Progenitor cell of endocrine pancreas (in vitro differentiated cells): ENCODE data around the gene ULK4. TPM values are rescaled to one million over a fixed set of nuclear protein-coding genes. Genes with fewer than 3 reads are reported as not detected.

Experiments used
- DNase-seq: peaks from one replicate; pipeline ENCODE4 v3.0.0; 2021; ENCODE audit warnings: low spot score; ENCODE audit not compliant: unreplicated experiment
- H3K27ac Mint-ChIP-seq: 2 replicates; pipeline ENCODE4 v1.8.0; 2021; ENCODE audit warnings: mild to moderate bottlenecking, moderate library complexity, mixed read lengths
- H3K27me3 Mint-ChIP-seq: 2 replicates; pipeline ENCODE4 v1.8.0; 2021; ENCODE audit warnings: mixed read lengths
- H3K36me3 Mint-ChIP-seq: 2 replicates; pipeline ENCODE4 v1.8.0; 2022; ENCODE audit warnings: mixed read lengths; ENCODE audit not compliant: insufficient read depth
- H3K4me1 Mint-ChIP-seq: 2 replicates; pipeline ENCODE4 v1.8.0; 2021; ENCODE audit warnings: low read depth, mixed read lengths
- H3K4me3 Mint-ChIP-seq: 2 replicates; pipeline ENCODE4 v1.8.0; 2021; ENCODE audit warnings: low read depth, mild to moderate bottlenecking, moderate library complexity, mixed read lengths
- H3K9me3 Mint-ChIP-seq: 2 replicates; pipeline ENCODE4 v1.8.0; 2021; ENCODE audit warnings: low read depth, mixed read lengths
- total RNA-seq: library from RNA; stranded (reverse); gene quantifications from 2 replicates; pipeline ENCODE4 v1.2.1, GENCODE V29; 2021
- TF ChIP-seq, protein P1 (sequence below): fragments of 200-600 bp; sonication (generic); IDR thresholded peaks from one replicate; pipeline ENCODE4 v1.5.0; 2021; ENCODE audit warnings: antibody characterized with exemption, mild to moderate bottlenecking; ENCODE audit not compliant: unreplicated experiment

ULK4 gene
- total RNA-seq, 1 donor from 2014 or later: 14.2 TPM

DNA sequence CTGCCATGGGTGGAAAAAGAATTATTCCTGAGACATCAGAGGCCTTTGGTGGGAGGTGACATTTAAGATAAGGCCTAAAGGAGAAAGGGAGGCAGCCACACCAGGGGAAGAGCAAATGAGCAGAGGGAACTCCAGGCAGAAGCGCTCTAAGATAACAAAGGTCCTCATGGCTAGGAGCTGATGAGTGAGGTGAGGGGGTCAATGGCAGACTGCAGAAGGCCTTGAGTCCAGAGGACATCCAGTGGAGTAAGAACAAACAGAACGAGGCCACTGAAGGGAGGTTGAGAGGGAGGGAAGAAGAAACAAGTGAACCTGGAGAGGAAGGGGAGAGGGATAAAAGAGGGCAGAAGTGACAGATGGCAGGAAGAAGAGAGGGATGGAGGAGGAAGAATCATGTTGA is 665.3 kb downstream of the ULK4 start:
- no peak overlapping the region for H3K27ac Mint-ChIP-seq
- no peaks in the 10 kb centered on the region for H3K27me3 Mint-ChIP-seq
- DNase-seq: no peak

GRCh38 chr3:41295740-41296139 is 666.2 kb downstream of the ULK4 start:
- no peaks in the 10 kb centered on the region for H3K9me3 Mint-ChIP-seq
- TF ChIP-seq, protein P1, sequence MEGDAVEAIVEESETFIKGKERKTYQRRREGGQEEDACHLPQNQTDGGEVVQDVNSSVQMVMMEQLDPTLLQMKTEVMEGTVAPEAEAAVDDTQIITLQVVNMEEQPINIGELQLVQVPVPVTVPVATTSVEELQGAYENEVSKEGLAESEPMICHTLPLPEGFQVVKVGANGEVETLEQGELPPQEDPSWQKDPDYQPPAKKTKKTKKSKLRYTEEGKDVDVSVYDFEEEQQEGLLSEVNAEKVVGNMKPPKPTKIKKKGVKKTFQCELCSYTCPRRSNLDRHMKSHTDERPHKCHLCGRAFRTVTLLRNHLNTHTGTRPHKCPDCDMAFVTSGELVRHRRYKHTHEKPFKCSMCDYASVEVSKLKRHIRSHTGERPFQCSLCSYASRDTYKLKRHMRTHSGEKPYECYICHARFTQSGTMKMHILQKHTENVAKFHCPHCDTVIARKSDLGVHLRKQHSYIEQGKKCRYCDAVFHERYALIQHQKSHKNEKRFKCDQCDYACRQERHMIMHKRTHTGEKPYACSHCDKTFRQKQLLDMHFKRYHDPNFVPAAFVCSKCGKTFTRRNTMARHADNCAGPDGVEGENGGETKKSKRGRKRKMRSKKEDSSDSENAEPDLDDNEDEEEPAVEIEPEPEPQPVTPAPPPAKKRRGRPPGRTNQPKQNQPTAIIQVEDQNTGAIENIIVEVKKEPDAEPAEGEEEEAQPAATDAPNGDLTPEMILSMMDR: no peak
- no peak overlapping the region for H3K4me3 Mint-ChIP-seq
- no peaks in the 10 kb centered on the region for H3K36me3 Mint-ChIP-seq
- peaks cover under 1% of the 10 kb centered on the region for H3K4me1 Mint-ChIP-seq
- no peak for DNase-seq
- no peak overlapping the region for H3K27ac Mint-ChIP-seq
- H3K27me3 Mint-ChIP-seq: no peaks in the 10 kb centered on the region

More for the DNA sequence above, 665.3 kb downstream of the ULK4 start:
- no peak overlapping the region for H3K4me3 Mint-ChIP-seq
- TF ChIP-seq, protein P1: no peak
- no peaks in the 10 kb centered on the region for H3K9me3 Mint-ChIP-seq
- no peaks in the 10 kb centered on the region for H3K36me3 Mint-ChIP-seq
- H3K4me1 Mint-ChIP-seq: no peaks in the 10 kb centered on the region

DNA sequence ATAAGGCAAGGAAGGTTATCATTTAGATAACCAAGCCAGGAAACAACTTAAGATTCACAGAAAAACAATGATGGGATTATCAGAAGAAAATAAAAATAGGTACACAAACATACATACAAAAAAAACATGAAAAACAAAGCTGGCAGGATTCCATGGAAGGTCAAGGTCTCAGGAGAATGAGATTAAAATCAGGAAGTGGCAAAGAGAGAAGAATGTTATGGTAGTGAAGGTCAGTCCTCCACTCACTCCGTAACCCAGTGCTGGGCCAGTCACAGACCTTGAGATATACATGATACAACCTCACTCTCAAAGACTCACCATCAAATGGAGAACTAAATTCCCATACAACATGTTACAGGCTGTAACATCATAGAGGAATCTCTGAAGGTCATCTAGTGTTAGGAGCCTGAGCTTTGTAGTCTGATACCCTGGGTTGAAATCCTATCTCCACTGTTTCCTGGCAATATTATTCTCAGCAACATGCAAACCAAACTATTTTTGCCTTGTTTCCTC is 668.7 kb downstream of the ULK4 start:
- Mint-ChIP-seq H3K27me3 (no peaks in the 10 kb centered on the region), H3K4me3 (no peak overlapping the region), H3K27ac (no peak overlapping the region), H3K36me3 (no peaks in the 10 kb centered on the region), H3K9me3 (no peaks in the 10 kb centered on the region), H3K4me1 (peaks cover 2% of the 10 kb centered on the region)
- TF ChIP-seq, protein P1: no peak
- no peak for DNase-seq

DNA sequence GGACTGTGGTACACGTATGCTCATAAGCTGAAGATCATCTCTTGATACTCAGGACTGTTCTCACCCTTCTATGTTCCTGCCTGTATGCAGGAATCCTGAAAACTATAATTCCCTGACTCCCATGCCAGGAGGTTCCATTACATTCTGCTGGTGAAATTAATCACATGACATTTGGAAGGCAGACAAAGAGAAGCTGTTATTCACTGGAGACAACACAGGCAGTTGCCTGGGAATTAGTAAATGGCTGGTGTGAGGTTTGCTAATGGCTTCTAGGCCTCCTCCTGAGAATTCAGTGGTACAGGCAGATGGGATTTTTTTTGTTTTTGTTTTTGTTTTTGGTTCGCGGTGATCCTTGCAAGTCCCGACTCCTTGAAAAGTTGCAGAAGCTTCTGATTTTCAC is 671.2 kb downstream of the ULK4 start:
- H3K27ac Mint-ChIP-seq: no peak overlapping the region
- peaks cover 2% of the 10 kb centered on the region for H3K4me1 Mint-ChIP-seq
- TF ChIP-seq, protein P1: no peak
- H3K27me3 Mint-ChIP-seq: no peaks in the 10 kb centered on the region
- no peaks in the 10 kb centered on the region for H3K9me3 Mint-ChIP-seq
- H3K36me3 Mint-ChIP-seq: no peaks in the 10 kb centered on the region
- no peak for DNase-seq
- H3K4me3 Mint-ChIP-seq: no peak overlapping the region

DNA sequence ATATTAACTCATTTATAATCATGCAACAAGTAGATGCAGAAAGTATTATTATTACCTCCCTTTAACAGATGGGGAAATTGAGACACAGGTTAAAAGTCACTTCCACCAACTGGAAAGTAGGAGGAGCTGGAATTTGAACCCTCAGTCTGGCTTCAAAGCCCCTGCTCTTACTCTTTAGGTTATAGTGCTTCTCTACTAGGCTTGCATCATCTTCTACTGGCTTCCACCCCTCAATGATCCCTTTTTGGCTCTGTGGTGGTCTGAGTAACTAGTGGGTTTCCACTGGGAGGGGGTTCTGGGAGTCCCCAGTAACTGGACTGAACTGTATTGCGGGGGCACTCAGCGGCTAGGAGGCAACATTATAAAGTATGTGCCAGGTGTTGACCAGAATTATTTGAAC is 671.6 kb downstream of the ULK4 start:
- Mint-ChIP-seq H3K4me3 (no peak overlapping the region), H3K9me3 (no peaks in the 10 kb centered on the region), H3K4me1 (peaks cover 2% of the 10 kb centered on the region), H3K27me3 (no peaks in the 10 kb centered on the region), H3K27ac (no peak overlapping the region), H3K36me3 (no peaks in the 10 kb centered on the region)
- TF ChIP-seq, protein P1: no peak
- no peak for DNase-seq
